WTC11 (cell line): Measurements from ENCODE around the gene EDA. TPM values are rescaled to one million over a fixed set of nuclear protein-coding genes. Genes with fewer than 3 reads are reported as not detected.

Experiments
- ATAC-seq: fragments of 200-7000 bp; cut with Tn5 transposase; 2 replicates; pipeline ENCODE4 v1.10.0; 2021; ENCODE audit warnings: mild to moderate bottlenecking, moderate library complexity
- CTCF ChIA-PET: fragments of 300-600 bp; sonication (Branson Sonifier 250); formaldehyde crosslinking; loops from one replicate; lab custom pipeline; 2021; ENCODE audit warnings: antibody characterized with exemption; lab: Charles Lee
- POLR2A ChIA-PET: fragments of 350-600 bp; sonication (Branson Sonifier 250); formaldehyde crosslinking; loops from one replicate; lab custom pipeline; 2021; ENCODE audit warnings: antibody characterized with exemption; lab: Charles Lee
- DNase-seq: peaks from one replicate; pipeline ENCODE4 v3.0.0; 2021; ENCODE audit warnings: low spot score
- H3K27ac Mint-ChIP-seq: 2 replicates; pipeline ENCODE4 v1.8.0; 2021; ENCODE audit warnings: mixed read lengths
- H3K27me3 Mint-ChIP-seq: 2 replicates; pipeline ENCODE4 v1.8.0; 2021; ENCODE audit warnings: low read depth, mild to moderate bottlenecking, moderate library complexity, mixed read lengths
- H3K36me3 Mint-ChIP-seq: 2 replicates; pipeline ENCODE4 v1.8.0; 2021; ENCODE audit warnings: mixed read lengths
- H3K4me1 Mint-ChIP-seq: 2 replicates; pipeline ENCODE4 v1.8.0; 2022; ENCODE audit warnings: mixed read lengths
- H3K4me3 Mint-ChIP-seq: 2 replicates; pipeline ENCODE4 v1.8.0; 2021; ENCODE audit warnings: mild to moderate bottlenecking, moderate library complexity, mixed read lengths
- H3K9me3 Mint-ChIP-seq: 2 replicates; pipeline ENCODE4 v1.8.0; 2021; ENCODE audit warnings: mixed read lengths
- AFF4 ChIP-seq: sonication (generic); formaldehyde crosslinking; IDR thresholded peaks from 2 replicates; pipeline ENCODE4 v1.8.1; 2023; ENCODE audit warnings: mild to moderate bottlenecking, missing genetic modification reagents, borderline replicate concordance
- ERG ChIP-seq: fragments of 250-450 bp; sonication (Bioruptor Pico); IDR thresholded peaks from 2 replicates; pipeline ENCODE4 v1.8.0; 2021; ENCODE audit warnings: mild to moderate bottlenecking
- FOXP1 ChIP-seq: sonication (generic); formaldehyde crosslinking; IDR thresholded peaks from 2 replicates; pipeline ENCODE4 v1.8.0; 2022; ENCODE audit warnings: missing genetic modification reagents, mild to moderate bottlenecking, moderate library complexity, borderline replicate concordance
- HMGA2 ChIP-seq: fragments of 250-450 bp; sonication (Bioruptor Pico); IDR thresholded peaks from 2 replicates; pipeline ENCODE4 v1.4.0; 2021; ENCODE audit warnings: mild to moderate bottlenecking, moderate library complexity
- MYBL2 ChIP-seq: sonication (generic); formaldehyde crosslinking; IDR thresholded peaks from 2 replicates; pipeline ENCODE4 v1.8.1; 2023; ENCODE audit warnings: mild to moderate bottlenecking, moderate library complexity, missing genetic modification reagents
- NR2C2 ChIP-seq: sonication (generic); formaldehyde crosslinking; IDR thresholded peaks from 2 replicates; pipeline ENCODE4 v1.8.0; 2022; ENCODE audit warnings: mild to moderate bottlenecking, missing genetic modification reagents
- RORB ChIP-seq: fragments of 250-450 bp; sonication (Bioruptor Pico); IDR thresholded peaks from 2 replicates; pipeline ENCODE4 v1.9.0; 2021; ENCODE audit warnings: mild to moderate bottlenecking
- ZBTB21 ChIP-seq: sonication (generic); formaldehyde crosslinking; IDR thresholded peaks from 2 replicates; pipeline ENCODE4 v1.8.1; 2023; ENCODE audit warnings: mild to moderate bottlenecking, missing genetic modification reagents, borderline replicate concordance
- ZNF138 ChIP-seq: sonication (generic); formaldehyde crosslinking; conservative IDR thresholded peaks from 2 replicates; pipeline ENCODE4 v1.8.1; 2022; ENCODE audit warnings: mild to moderate bottlenecking, moderate library complexity, missing genetic modification reagents
- total RNA-seq: library from RNA; stranded (reverse); gene quantifications from 3 replicates; pipeline ENCODE4 v1.2.3, GENCODE V29; 2021
- TF ChIP-seq, protein P1 (sequence below): sonication (generic); formaldehyde crosslinking; IDR thresholded peaks from 2 replicates; pipeline ENCODE4 v1.8.1; 2023; ENCODE audit warnings: mild to moderate bottlenecking, missing genetic modification reagents, moderate library complexity
- TF ChIP-seq, protein P2 (sequence below): sonication (generic); formaldehyde crosslinking; IDR thresholded peaks from 2 replicates; pipeline ENCODE4 v1.8.1; 2023; ENCODE audit warnings: mild to moderate bottlenecking, moderate library complexity, missing genetic modification reagents
- TF ChIP-seq, protein P3 (sequence below): sonication (generic); formaldehyde crosslinking; IDR thresholded peaks from 2 replicates; pipeline ENCODE4 v1.8.0; 2023; ENCODE audit warnings: missing genetic modification reagents
- TF ChIP-seq, protein P4 (sequence below): fragments of 250-450 bp; sonication (Bioruptor Pico); IDR thresholded peaks from 2 replicates; pipeline ENCODE4 v1.9.0; 2021; ENCODE audit warnings: moderate library complexity, mild to moderate bottlenecking, inconsistent platforms, borderline replicate concordance
- TF ChIP-seq, protein P5 (sequence below): fragments of 200-600 bp; IDR thresholded peaks from 2 replicates; pipeline ENCODE4 v1.8.0; 2022; ENCODE audit warnings: antibody characterized with exemption
- TF ChIP-seq, protein P6 (sequence below): sonication (generic); formaldehyde crosslinking; IDR thresholded peaks from 2 replicates; pipeline ENCODE4 v1.8.0; 2022; ENCODE audit warnings: mild to moderate bottlenecking, missing genetic modification reagents

Gene EDA
- total RNA-seq, 1 experiment from 2014 or later = 15.1 TPM

- TF ChIP-seq, protein P1, sequence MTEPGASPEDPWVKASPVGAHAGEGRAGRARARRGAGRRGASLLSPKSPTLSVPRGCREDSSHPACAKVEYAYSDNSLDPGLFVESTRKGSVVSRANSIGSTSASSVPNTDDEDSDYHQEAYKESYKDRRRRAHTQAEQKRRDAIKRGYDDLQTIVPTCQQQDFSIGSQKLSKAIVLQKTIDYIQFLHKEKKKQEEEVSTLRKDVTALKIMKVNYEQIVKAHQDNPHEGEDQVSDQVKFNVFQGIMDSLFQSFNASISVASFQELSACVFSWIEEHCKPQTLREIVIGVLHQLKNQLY (CRISPR knock-in tag) = no peak
- TF ChIP-seq, protein P2, sequence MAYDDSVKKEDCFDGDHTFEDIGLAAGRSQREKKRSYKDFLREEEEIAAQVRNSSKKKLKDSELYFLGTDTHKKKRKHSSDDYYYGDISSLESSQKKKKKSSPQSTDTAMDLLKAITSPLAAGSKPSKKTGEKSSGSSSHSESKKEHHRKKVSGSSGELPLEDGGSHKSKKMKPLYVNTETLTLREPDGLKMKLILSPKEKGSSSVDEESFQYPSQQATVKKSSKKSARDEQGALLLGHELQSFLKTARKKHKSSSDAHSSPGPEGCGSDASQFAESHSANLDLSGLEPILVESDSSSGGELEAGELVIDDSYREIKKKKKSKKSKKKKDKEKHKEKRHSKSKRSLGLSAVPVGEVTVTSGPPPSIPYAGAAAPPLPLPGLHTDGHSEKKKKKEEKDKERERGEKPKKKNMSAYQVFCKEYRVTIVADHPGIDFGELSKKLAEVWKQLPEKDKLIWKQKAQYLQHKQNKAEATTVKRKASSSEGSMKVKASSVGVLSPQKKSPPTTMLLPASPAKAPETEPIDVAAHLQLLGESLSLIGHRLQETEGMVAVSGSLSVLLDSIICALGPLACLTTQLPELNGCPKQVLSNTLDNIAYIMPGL = no peak
- TF ChIP-seq NR2C2 (CRISPR knock-in tag) (no peak), RORB (CRISPR knock-in tag) (no peak)
- TF ChIP-seq, protein P3, sequence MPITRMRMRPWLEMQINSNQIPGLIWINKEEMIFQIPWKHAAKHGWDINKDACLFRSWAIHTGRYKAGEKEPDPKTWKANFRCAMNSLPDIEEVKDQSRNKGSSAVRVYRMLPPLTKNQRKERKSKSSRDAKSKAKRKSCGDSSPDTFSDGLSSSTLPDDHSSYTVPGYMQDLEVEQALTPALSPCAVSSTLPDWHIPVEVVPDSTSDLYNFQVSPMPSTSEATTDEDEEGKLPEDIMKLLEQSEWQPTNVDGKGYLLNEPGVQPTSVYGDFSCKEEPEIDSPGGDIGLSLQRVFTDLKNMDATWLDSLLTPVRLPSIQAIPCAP (CRISPR knock-in tag) = no peak
Measured at GRCh38 chrX:69991685-69992084, 375.8 kb downstream of the EDA start (continued).

DNA sequence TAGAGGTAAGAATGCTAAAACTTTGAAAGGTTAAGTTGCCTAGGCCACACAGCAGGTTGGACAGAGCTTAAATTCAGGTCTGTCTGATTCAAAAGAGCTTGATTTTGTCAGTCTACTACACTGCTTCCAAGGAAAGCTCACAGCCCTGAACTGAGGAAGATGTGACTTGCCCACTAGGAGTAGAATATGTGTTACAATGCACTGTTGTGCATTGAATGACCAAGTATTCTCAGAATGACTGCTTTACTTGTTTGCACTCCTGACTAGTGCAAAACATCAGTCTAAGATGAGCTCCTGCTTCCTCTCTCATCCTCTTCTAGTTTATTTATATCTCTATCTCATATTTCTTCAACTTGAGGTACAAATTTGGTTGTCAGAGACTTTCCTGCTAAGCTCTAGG, 377.6 kb downstream of the EDA start:
- no peaks in the 10 kb centered on the region; the same call in 1 of the 2 replicates for H3K27me3 Mint-ChIP-seq
- peaks cover 21% of the 10 kb centered on the region for H3K36me3 Mint-ChIP-seq
- no peak overlapping the region for H3K4me3 Mint-ChIP-seq
- ChIA-PET POLR2A (no interaction called here), CTCF (interaction anchor here (0.6 to 2.1 kb wide), 3 partner anchors 37 to 1015 kb away, joined by 3 to 6 read pairs (median 4); no protein-coding TSS in a partner anchor)
- no peak for DNase-seq
- no peak overlapping the region for H3K27ac Mint-ChIP-seq
- TF ChIP-seq MYBL2 (CRISPR knock-in tag) (no peak), ZNF138 (CRISPR knock-in tag) (no peak), FOXP1 (no peak), ERG (no peak), HMGA2 (CRISPR knock-in tag) (no peak), AFF4 (no peak), ZBTB21 (CRISPR knock-in tag) (no peak)
- TF ChIP-seq, protein P4, sequence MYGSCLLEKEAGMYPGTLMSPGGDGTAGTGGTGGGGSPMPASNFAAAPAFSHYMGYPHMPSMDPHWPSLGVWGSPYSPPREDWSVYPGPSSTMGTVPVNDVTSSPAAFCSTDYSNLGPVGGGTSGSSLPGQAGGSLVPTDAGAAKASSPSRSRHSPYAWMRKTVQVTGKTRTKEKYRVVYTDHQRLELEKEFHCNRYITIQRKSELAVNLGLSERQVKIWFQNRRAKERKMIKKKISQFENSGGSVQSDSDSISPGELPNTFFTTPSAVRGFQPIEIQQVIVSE (CRISPR knock-in tag) = no peak
- TF ChIP-seq, protein P5, sequence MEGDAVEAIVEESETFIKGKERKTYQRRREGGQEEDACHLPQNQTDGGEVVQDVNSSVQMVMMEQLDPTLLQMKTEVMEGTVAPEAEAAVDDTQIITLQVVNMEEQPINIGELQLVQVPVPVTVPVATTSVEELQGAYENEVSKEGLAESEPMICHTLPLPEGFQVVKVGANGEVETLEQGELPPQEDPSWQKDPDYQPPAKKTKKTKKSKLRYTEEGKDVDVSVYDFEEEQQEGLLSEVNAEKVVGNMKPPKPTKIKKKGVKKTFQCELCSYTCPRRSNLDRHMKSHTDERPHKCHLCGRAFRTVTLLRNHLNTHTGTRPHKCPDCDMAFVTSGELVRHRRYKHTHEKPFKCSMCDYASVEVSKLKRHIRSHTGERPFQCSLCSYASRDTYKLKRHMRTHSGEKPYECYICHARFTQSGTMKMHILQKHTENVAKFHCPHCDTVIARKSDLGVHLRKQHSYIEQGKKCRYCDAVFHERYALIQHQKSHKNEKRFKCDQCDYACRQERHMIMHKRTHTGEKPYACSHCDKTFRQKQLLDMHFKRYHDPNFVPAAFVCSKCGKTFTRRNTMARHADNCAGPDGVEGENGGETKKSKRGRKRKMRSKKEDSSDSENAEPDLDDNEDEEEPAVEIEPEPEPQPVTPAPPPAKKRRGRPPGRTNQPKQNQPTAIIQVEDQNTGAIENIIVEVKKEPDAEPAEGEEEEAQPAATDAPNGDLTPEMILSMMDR = no peak
- TF ChIP-seq, protein P6, sequence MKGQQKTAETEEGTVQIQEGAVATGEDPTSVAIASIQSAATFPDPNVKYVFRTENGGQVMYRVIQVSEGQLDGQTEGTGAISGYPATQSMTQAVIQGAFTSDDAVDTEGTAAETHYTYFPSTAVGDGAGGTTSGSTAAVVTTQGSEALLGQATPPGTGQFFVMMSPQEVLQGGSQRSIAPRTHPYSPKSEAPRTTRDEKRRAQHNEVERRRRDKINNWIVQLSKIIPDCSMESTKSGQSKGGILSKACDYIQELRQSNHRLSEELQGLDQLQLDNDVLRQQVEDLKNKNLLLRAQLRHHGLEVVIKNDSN = no peak
- TF ChIP-seq, protein P2 = no peak
- no peaks in the 10 kb centered on the region; the same call in 1 of the 2 replicates for H3K4me1 Mint-ChIP-seq
- ATAC-seq = no peak
- peaks cover 21% of the 10 kb centered on the region for H3K9me3 Mint-ChIP-seq
